ENCODE data around the gene TTLL11. TPM values are rescaled to one million over a fixed set of nuclear protein-coding genes. Genes with fewer than 3 reads are reported as not detected.

The TTLL11 gene
- total and polyA plus RNA-seq, 2 of the 8 experiments (the other 6 are each of a cell fraction or from before 2014, with no cell fraction given): 0.56 to 0.80 TPM

DNA sequence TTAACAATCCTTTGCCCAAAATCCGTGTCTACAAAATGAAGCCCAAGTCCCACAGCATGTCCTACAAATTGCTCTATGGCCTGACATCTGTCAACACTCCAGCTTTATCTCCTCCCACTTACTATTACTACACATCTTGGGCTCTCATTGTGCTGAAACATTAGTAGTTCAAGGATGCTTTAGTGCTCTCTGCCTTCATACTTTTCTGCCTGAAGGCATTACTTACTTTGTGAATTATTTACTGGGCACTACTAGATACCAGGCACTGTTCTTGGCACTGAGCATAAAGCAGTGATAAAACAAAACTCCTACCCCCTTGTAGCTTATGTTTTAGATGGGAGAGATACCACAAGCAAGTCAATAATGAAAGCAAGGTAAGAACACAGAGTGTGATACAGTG lies 113.4 kb downstream of the TTLL11 start (continued):
- TF ChIP-seq, protein P1, sequence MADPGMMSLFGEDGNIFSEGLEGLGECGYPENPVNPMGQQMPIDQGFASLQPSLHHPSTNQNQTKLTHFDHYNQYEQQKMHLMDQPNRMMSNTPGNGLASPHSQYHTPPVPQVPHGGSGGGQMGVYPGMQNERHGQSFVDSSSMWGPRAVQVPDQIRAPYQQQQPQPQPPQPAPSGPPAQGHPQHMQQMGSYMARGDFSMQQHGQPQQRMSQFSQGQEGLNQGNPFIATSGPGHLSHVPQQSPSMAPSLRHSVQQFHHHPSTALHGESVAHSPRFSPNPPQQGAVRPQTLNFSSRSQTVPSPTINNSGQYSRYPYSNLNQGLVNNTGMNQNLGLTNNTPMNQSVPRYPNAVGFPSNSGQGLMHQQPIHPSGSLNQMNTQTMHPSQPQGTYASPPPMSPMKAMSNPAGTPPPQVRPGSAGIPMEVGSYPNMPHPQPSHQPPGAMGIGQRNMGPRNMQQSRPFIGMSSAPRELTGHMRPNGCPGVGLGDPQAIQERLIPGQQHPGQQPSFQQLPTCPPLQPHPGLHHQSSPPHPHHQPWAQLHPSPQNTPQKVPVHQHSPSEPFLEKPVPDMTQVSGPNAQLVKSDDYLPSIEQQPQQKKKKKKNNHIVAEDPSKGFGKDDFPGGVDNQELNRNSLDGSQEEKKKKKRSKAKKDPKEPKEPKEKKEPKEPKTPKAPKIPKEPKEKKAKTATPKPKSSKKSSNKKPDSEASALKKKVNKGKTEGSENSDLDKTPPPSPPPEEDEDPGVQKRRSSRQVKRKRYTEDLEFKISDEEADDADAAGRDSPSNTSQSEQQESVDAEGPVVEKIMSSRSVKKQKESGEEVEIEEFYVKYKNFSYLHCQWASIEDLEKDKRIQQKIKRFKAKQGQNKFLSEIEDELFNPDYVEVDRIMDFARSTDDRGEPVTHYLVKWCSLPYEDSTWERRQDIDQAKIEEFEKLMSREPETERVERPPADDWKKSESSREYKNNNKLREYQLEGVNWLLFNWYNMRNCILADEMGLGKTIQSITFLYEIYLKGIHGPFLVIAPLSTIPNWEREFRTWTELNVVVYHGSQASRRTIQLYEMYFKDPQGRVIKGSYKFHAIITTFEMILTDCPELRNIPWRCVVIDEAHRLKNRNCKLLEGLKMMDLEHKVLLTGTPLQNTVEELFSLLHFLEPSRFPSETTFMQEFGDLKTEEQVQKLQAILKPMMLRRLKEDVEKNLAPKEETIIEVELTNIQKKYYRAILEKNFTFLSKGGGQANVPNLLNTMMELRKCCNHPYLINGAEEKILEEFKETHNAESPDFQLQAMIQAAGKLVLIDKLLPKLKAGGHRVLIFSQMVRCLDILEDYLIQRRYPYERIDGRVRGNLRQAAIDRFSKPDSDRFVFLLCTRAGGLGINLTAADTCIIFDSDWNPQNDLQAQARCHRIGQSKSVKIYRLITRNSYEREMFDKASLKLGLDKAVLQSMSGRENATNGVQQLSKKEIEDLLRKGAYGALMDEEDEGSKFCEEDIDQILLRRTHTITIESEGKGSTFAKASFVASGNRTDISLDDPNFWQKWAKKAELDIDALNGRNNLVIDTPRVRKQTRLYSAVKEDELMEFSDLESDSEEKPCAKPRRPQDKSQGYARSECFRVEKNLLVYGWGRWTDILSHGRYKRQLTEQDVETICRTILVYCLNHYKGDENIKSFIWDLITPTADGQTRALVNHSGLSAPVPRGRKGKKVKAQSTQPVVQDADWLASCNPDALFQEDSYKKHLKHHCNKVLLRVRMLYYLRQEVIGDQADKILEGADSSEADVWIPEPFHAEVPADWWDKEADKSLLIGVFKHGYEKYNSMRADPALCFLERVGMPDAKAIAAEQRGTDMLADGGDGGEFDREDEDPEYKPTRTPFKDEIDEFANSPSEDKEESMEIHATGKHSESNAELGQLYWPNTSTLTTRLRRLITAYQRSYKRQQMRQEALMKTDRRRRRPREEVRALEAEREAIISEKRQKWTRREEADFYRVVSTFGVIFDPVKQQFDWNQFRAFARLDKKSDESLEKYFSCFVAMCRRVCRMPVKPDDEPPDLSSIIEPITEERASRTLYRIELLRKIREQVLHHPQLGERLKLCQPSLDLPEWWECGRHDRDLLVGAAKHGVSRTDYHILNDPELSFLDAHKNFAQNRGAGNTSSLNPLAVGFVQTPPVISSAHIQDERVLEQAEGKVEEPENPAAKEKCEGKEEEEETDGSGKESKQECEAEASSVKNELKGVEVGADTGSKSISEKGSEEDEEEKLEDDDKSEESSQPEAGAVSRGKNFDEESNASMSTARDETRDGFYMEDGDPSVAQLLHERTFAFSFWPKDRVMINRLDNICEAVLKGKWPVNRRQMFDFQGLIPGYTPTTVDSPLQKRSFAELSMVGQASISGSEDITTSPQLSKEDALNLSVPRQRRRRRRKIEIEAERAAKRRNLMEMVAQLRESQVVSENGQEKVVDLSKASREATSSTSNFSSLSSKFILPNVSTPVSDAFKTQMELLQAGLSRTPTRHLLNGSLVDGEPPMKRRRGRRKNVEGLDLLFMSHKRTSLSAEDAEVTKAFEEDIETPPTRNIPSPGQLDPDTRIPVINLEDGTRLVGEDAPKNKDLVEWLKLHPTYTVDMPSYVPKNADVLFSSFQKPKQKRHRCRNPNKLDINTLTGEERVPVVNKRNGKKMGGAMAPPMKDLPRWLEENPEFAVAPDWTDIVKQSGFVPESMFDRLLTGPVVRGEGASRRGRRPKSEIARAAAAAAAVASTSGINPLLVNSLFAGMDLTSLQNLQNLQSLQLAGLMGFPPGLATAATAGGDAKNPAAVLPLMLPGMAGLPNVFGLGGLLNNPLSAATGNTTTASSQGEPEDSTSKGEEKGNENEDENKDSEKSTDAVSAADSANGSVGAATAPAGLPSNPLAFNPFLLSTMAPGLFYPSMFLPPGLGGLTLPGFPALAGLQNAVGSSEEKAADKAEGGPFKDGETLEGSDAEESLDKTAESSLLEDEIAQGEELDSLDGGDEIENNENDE (IDR thresholded peaks at IDR 0.05; ENCODE audit: insufficient replicate concordance, low read length): no peak
- TF ChIP-seq SIN3A (conservative IDR thresholded peaks at IDR 0.05 in 1 of 2, IDR thresholded peaks at IDR 0.05 in 1 of 2; ENCODE audit: low read depth in 1 of 2, low read length in 2 of 2) (no peak), FOSL1 (IDR thresholded peaks at IDR 0.05; ENCODE audit: insufficient read depth, low read depth, low read length) (no peak), RNF2 (IDR thresholded peaks at IDR 0.05; ENCODE audit: borderline replicate concordance, low read depth, low read length, missing control alignments, poor library complexity, severe bottlenecking) (no peak), SIRT6 (IDR thresholded peaks at IDR 0.05; ENCODE audit: low read length) (no peak), HDAC6 (IDR thresholded peaks at IDR 0.05; ENCODE audit: low read depth, low read length) (no peak), JUND (IDR thresholded peaks at IDR 0.05; ENCODE audit: low read length) (no peak)

All from H1 (cell line).